GM20000 (cell line): Measurements from ENCODE around the gene KRTAP10-6.
"Not testable (repeated sequence)": the region's sequence is repeated elsewhere in the genome, so short reads cannot be mapped to it uniquely, and the experiment has no call there.

Experiments used
- DNase-seq: peaks from one replicate; pipeline ENCODE4 v3.0.0; 2012; ENCODE audit warnings: low spot score
- CTCF ChIP-seq: IDR thresholded peaks from 2 replicates; pipeline ENCODE4 v1.5.1; 2012; ENCODE audit warnings: mild to moderate bottlenecking, control low read depth; ENCODE audit errors: extremely low read depth, missing control alignments

The KRTAP10-6 gene

GRCh38 chr21:44592446-44593311, at the start of gene KRTAP10-6:
TSS of gene KRTAP10-6 (minus strand) at chr21:44592505. CDS start at chr21:44592484, 21 bp downstream.
- TF ChIP-seq CTCF = no peak
- no peak for DNase-seq

GRCh38 chr21:44640761-44641160, 48.5 kb upstream of the KRTAP10-6 start:
- no peak for DNase-seq

GRCh38 chr21:44639331-44639655, 47.0 kb upstream of the KRTAP10-6 start:
- TF ChIP-seq CTCF = no peak
- no peak for DNase-seq

More at GRCh38 chr21:44640761-44641160, 48.5 kb upstream of the KRTAP10-6 start:
- no peak for TF ChIP-seq CTCF

- DNase-seq = not testable (repeated sequence)
These were observed 46.4 kb upstream of the KRTAP10-6 start for GRCh38 chr21:44638506-44639330.

- DNase-seq = not testable (repeated sequence)
These were observed 45.6 kb upstream of the KRTAP10-6 start for GRCh38 chr21:44637851-44638348.

- no peak for TF ChIP-seq CTCF
- no peak for DNase-seq
These were observed 44.9 kb upstream of the KRTAP10-6 start, which contains the start of gene KRTAP10-10 for GRCh38 chr21:44637018-44637850. TSS of gene KRTAP10-10 (plus strand) at chr21:44637356. CDS start at chr21:44637418, 62 bp downstream.

GRCh38 chr21:44636209-44637017, 44.1 kb upstream of the KRTAP10-6 start:
- no peak for TF ChIP-seq CTCF
- no peak for DNase-seq
